ENCODE measurements around the gene RELCH. TPM values are rescaled to one million over a fixed set of nuclear protein-coding genes. Genes with fewer than 3 reads are reported as not detected.

RELCH gene
- total and polyA plus RNA-seq, 9 donors: 11.2 to 32.7 (median 23.6) TPM

GRCh38 chr18:62206593-62206992 is 19.5 kb downstream of the RELCH start:
- Histone ChIP-seq H3K4me1 (ENCODE audit: insufficient read depth) (no peaks in the 10 kb centered on the region), H3K9me3 (no peaks in the 10 kb centered on the region), H3K27ac (no peak overlapping the region), H3K27me3 (no peaks in the 10 kb centered on the region), H3K4me3 (no peak overlapping the region), H3K36me3 (no peaks in the 10 kb centered on the region)
- TF ChIP-seq POLR2A (IDR thresholded peaks at IDR 0.05) (no peak), EP300 (IDR thresholded peaks at IDR 0.05) (no peak), CTCF (IDR thresholded peaks at IDR 0.05) (no peak)
- intact Hi-C loops (cut with DNase I): loop anchor here in 1 of 4 donors (5.0 kb wide), 1 partner anchor 101 kb away; no protein-coding TSS in a partner anchor
- WGBS, 3 donors: 95 to 99% (median 97%) methylated on average over 4 of the region's 4 CpGs
- DNase-seq: no peak

- H3K27me3 ChIP-seq: no peaks in the 10 kb centered on the region
- H3K4me3 ChIP-seq: no peak overlapping the region
- H3K4me1 ChIP-seq (ENCODE audit: insufficient read depth): no peaks in the 10 kb centered on the region
- H3K27ac ChIP-seq: no peak overlapping the region
- no peak for TF ChIP-seq EP300 (IDR thresholded peaks at IDR 0.05)
- TF ChIP-seq CTCF (IDR thresholded peaks at IDR 0.05): no peak
- TF ChIP-seq POLR2A (IDR thresholded peaks at IDR 0.05): no peak
- DNase-seq: no peak
- no peaks in the 10 kb centered on the region for H3K9me3 ChIP-seq
- no peaks in the 10 kb centered on the region for H3K36me3 ChIP-seq
- intact Hi-C loops (cut with DNase I): loop anchor here in 1 of 4 donors (5.0 kb wide), 1 partner anchor 98 kb away; no protein-coding TSS in a partner anchor
Measured at GRCh38 chr18:62209046-62209445, 22.0 kb downstream of the RELCH start.

- H3K36me3 ChIP-seq: no peaks in the 10 kb centered on the region
- WGBS, 3 donors: 85 to 100% (median 98%) methylated on average over 1 of the region's 1 CpG
- TF ChIP-seq POLR2A (IDR thresholded peaks at IDR 0.05): no peak
- TF ChIP-seq CTCF (IDR thresholded peaks at IDR 0.05): no peak
- no peak for TF ChIP-seq EP300 (IDR thresholded peaks at IDR 0.05)
- no peak for DNase-seq
- no peaks in the 10 kb centered on the region for H3K4me1 ChIP-seq (ENCODE audit: insufficient read depth)
- H3K9me3 ChIP-seq: no peaks in the 10 kb centered on the region
- H3K27me3 ChIP-seq: no peaks in the 10 kb centered on the region
- intact Hi-C loops (cut with DNase I): no loop called here
- no peak overlapping the region for H3K4me3 ChIP-seq
- H3K27ac ChIP-seq: no peak overlapping the region
Measured at GRCh38 chr18:62210138-62210537, 23.1 kb downstream of the RELCH start.

- H3K9me3 ChIP-seq: no peaks in the 10 kb centered on the region
- H3K27ac ChIP-seq: no peak overlapping the region
- H3K27me3 ChIP-seq: no peaks in the 10 kb centered on the region
- no peaks in the 10 kb centered on the region for H3K4me1 ChIP-seq (ENCODE audit: insufficient read depth)
- H3K4me3 ChIP-seq: no peak overlapping the region
- no peak for TF ChIP-seq POLR2A (IDR thresholded peaks at IDR 0.05)
- no peak for TF ChIP-seq CTCF (IDR thresholded peaks at IDR 0.05)
- TF ChIP-seq EP300 (IDR thresholded peaks at IDR 0.05): no peak
- no peaks in the 10 kb centered on the region for H3K36me3 ChIP-seq
- intact Hi-C loops (cut with DNase I): no loop called here
- no peak for DNase-seq
Measured at GRCh38 chr18:62211325-62211828, 24.3 kb downstream of the RELCH start.

Data from ovary (tissue), 9 donors.